Astrocyte of the cerebellum (primary cell): Measurements from ENCODE around the gene GRIA1.

Experiments
- DNase-seq: peaks from one replicate; pipeline ENCODE4 v3.0.0-alpha.2; 2011; ENCODE audit warnings: low read depth
- H3K4me3 ChIP-seq: 2 replicates; pipeline ENCODE4 v1.5.1; 2011; ENCODE audit warnings: mild to moderate bottlenecking, low read depth, low read length, moderate library complexity
- in situ Hi-C: cut with HindIII; loops from 2 replicates; pipeline ENCODE4 v1.10.0; 2017; ENCODE audit warnings: low sequenced_read_pairs
- TF ChIP-seq, protein P1 (sequence below): IDR thresholded peaks from 2 replicates; pipeline ENCODE4 v1.5.1; 2012; ENCODE audit warnings: low read length, low read depth, moderate library complexity, mild to moderate bottlenecking; ENCODE audit errors: missing control alignments

GRIA1 gene

DNA sequence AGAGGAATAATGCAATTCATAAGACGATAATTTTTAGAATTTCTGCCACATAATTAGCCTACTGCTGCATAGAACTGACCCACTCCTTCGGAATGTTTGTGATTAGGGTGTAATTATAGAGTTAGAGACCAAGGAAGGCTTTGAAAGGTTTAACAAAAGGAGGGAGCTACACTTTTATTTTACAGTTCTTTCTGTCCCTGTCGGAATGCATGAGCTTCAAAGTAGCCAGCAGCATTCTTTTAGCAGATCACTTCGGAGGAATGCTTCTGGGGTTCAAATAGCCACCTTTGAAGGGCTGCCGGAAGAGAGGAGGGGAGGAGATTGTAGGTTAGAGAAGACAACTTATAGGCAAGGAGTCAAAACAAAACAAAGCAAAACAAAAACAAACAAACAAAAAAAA lies 168.1 kb downstream of the GRIA1 start:
- in situ Hi-C loops = no loop called here
- no peak for DNase-seq
- H3K4me3 ChIP-seq = no peak overlapping the region
- TF ChIP-seq, protein P1, sequence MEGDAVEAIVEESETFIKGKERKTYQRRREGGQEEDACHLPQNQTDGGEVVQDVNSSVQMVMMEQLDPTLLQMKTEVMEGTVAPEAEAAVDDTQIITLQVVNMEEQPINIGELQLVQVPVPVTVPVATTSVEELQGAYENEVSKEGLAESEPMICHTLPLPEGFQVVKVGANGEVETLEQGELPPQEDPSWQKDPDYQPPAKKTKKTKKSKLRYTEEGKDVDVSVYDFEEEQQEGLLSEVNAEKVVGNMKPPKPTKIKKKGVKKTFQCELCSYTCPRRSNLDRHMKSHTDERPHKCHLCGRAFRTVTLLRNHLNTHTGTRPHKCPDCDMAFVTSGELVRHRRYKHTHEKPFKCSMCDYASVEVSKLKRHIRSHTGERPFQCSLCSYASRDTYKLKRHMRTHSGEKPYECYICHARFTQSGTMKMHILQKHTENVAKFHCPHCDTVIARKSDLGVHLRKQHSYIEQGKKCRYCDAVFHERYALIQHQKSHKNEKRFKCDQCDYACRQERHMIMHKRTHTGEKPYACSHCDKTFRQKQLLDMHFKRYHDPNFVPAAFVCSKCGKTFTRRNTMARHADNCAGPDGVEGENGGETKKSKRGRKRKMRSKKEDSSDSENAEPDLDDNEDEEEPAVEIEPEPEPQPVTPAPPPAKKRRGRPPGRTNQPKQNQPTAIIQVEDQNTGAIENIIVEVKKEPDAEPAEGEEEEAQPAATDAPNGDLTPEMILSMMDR = no peak

DNA sequence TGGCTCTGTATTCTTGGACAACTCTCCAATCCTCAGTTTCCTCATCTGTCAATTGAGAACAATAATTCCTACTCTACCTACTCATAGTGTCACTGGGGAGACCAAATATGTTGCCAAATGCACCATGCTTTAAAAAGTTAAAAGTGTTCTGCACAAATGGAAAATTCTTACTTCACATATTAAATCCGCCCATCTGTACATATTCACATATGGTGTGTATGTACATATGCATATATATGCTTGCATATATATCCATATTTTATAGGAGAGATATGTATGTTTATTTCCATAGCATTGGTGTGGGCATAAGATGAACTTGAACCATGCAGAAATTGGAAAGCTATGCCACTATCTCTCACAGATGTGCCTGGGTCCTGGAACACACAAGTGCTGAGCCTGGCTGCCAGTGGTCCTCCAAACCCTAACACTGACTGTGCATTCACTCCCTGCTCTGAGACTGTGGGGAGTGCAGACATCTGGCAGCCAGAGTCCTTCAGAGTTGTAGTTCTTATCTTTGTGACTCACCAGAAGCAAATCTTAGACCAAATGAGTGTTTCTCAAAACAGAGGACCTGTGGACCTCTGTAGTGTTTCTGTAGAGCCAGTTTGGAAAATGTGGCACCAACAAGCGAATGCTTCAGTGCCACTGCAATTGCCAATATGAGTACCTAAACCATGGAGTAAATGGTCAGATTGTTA lies 168.7 kb downstream of the GRIA1 start:
- in situ Hi-C loops = no loop called here
- H3K4me3 ChIP-seq = no peak overlapping the region
- TF ChIP-seq, protein P1 = no peak
- DNase-seq = peak; percentile 42

DNA sequence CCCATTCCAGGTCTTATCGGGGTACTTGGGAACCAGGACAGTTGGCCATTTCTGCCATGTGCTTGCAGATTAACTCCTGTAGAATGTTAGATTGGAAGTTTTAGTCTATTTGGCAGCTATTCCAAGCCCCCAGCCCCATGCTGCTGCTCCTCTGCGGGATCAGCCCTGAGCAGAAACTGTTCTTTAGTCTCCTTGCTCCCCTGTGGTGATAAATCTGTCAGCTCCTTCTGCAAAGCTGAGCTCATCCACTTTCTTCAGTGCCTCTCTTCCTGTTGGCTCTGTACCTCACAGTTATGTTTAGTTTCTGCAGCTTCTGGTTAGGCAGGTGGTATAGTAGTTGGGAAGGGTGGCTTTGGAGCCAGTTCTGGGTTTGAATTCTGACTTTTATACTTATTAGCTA lies 170.4 kb downstream of the GRIA1 start:
- no peak overlapping the region for H3K4me3 ChIP-seq
- in situ Hi-C loops = no loop called here
- TF ChIP-seq, protein P1 = no peak
- no peak for DNase-seq

DNA sequence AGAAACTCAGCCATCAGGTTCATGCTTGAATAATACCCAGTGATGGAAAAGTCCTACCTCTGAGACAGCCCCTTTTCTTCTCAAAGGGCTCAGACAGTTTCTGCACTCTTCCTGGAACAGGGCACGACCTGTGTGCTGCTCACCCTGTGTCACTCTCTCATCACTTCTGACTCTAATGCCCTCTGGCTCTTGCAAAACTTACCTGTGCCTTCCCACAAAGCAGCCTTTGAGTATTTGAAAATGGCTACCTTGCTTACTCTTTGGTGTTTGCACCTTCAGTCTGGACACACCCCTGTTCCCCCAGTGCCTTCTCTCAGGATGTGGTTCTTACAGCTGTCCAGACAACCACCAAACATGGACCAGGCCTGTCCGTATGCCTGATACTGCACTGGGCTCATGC lies 171.4 kb downstream of the GRIA1 start:
- no peak for DNase-seq
- TF ChIP-seq, protein P1 = no peak
- in situ Hi-C loops = no loop called here
- no peak overlapping the region for H3K4me3 ChIP-seq

DNA sequence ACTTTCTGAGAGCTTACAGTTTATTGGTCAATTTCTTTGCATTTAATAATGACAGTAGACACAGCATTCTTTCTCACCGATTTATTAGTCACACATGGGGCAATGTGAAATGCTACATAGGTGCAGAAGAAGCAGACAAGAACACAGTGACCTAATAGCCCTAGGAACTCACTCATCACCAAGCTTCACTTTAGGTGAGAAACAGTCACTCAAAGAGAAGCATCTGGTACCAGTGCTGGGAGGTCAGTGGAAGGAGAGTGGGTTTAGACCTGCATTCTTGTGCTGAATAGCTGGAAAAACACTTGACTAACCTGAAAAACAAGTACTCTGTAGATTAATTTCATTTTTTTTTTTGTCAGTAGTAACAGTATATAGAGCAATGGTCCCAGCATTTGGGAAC lies 179.6 kb downstream of the GRIA1 start:
- in situ Hi-C loops = no loop called here
- TF ChIP-seq, protein P1 = no peak
- no peak overlapping the region for H3K4me3 ChIP-seq
- no peak for DNase-seq

DNA sequence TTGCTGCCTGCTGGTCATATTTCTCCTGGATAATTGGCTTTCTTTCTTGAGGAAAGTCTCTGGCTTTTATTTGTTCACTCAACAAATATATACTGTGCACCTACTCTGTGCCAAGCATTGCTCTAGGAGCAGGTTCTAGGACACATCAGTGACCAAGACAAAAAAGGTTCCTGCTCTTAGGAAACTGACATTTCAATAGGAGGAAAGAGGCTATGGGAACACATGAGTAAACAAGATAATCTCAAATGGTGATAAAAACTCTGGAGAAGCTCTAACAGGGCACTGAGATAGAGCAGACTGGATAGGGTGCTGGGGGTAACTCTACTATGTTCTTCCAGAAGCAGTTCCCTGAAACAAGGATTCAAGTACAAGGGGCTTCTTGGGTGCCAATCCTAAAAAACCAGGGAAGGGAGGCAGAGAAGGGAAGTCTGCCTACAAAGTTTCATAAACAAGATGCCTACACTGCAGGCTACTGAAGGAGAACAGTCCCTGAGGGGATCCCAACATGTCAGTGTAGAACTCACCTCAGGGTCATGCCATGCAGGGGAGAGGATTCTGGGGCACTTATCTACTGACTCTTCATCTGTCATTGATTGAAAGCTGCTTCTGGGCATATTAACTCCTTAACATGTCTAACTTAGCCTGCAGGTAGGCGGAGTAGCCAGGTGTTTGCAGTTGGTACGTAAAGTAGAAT lies 181.3 kb downstream of the GRIA1 start:
- in situ Hi-C loops = no loop called here
- TF ChIP-seq, protein P1 = no peak
- H3K4me3 ChIP-seq = no peak overlapping the region
- DNase-seq = no peak
